ENCODE results near the gene TNNT2. TPM values are rescaled to one million over a fixed set of nuclear protein-coding genes. Genes with fewer than 3 reads are reported as not detected.

Gene TNNT2
- total and polyA plus RNA-seq, 2 of the 13 experiments (the other 11 are each of a cell fraction or from before 2014, with no cell fraction given) = 0.20 to 0.63 TPM

DNA sequence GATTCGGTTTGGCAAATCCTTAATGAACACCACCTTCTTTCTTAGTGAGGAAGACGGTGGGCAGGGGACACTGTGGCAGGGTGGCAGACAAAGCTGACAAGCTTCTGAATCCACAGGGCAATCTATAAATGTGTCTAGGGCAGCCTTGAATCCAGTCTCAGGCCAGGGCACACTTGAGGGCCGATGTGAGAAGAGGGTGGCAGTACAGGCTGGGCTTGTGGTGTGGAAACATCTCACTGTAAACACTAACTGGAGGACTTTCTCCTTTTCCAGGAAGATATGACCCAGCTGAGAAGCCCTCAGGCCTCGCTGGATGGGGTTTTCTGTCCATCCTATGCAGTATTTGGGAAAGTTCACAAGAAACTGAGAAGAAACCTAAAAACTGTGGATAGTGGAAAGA lies 47.7 kb downstream of the TNNT2 start (continued):
- TF ChIP-seq, protein P1, sequence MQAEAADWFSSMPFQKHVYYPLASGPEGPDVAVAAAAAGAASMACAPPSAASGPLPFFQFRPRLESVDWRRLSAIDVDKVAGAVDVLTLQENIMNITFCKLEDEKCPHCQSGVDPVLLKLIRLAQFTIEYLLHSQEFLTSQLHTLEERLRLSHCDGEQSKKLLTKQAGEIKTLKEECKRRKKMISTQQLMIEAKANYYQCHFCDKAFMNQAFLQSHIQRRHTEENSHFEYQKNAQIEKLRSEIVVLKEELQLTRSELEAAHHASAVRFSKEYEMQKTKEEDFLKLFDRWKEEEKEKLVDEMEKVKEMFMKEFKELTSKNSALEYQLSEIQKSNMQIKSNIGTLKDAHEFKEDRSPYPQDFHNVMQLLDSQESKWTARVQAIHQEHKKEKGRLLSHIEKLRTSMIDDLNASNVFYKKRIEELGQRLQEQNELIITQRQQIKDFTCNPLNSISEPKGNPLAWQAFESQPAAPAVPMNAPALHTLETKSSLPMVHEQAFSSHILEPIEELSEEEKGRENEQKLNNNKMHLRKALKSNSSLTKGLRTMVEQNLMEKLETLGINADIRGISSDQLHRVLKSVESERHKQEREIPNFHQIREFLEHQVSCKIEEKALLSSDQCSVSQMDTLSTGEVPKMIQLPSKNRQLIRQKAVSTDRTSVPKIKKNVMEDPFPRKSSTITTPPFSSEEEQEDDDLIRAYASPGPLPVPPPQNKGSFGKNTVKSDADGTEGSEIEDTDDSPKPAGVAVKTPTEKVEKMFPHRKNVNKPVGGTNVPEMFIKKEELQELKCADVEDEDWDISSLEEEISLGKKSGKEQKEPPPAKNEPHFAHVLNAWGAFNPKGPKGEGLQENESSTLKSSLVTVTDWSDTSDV (CRISPR knock-in tag; IDR thresholded peaks at IDR 0.05) = no peak
- TF ChIP-seq PITX1 (CRISPR knock-in tag; IDR thresholded peaks at IDR 0.05) (no peak), SYNCRIP (IDR thresholded peaks at IDR 0.05; ENCODE audit: insufficient read depth, low read depth, low read length) (no peak)

DNA sequence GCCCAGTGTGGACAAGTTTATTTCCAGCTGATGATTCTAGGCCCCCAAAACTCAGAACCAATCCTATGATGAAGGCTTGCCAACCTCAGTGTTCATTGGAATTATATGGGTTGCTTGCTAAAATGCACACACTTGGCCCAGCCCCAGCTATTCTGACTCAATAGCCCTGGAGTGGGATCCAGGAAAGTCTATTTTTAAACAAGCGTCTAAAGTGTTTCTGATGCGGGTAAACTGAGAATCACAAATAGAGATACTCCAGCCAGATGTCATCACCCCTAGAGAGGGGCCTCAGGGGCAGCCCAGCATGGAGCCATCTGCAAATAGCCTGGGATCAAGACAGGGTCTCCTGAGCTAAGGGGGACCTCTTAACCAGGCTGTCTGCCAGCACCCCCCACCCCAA lies 48.2 kb downstream of the TNNT2 start:
- no peak for FAIRE-seq
- no peak for DNase-seq (ENCODE audit: low spot score)
- BruUV-seq (replicated peaks) = no TSS peak
- H3K27me3 ChIP-seq (ENCODE audit: control insufficient read depth in 1 of 2, insufficient read depth in 2 of 2, low read length in 2 of 2) = peaks cover 0 to 5% of the 10 kb centered on the region in 2 experiments; a peak in 2 of 5 replicates
- H3K79me2 ChIP-seq (ENCODE audit: insufficient read depth, low read length) = no peaks in the 10 kb centered on the region
- H3K27ac ChIP-seq (ENCODE audit: extremely low read length, insufficient read depth, low read length) = no peak overlapping the region
- intact Hi-C loops (cut with micrococcal nuclease; ENCODE audit: unreplicated experiment) = no loop called here
- H3K9me3 ChIP-seq (ENCODE audit: low read length) = no peaks in the 10 kb centered on the region
- H3K4me3 ChIP-seq (replicated peaks in 1 of 3; ENCODE audit: insufficient read depth in 1 of 3, low read depth in 2 of 3, low read length in 3 of 3) = no peak overlapping the region
- no peaks in the 10 kb centered on the region for H4K20me1 ChIP-seq (ENCODE audit: insufficient read depth, low read length)
- H3K4me1 ChIP-seq (ENCODE audit: insufficient read depth, low read length) = no peaks in the 10 kb centered on the region
- in situ Hi-C loops (cut with HindIII; ENCODE audit: extremely low pct_ligation_motif_present, low pct_unique_long_range_greater_than_20kb) = no loop called here
- ATAC-seq = no peak
- H2AFZ ChIP-seq (ENCODE audit: low read length) = no peak overlapping the region
- no peaks in the 10 kb centered on the region for H3K36me3 ChIP-seq (replicated peaks in 1 of 2; ENCODE audit: control insufficient read depth in 1 of 2, insufficient read depth in 2 of 2, low read length in 2 of 2)
- ChIA-PET CTCF (ENCODE audit: low intra/inter-chr PET ratio, low total read pairs) (no interaction called here), POLR2A (no interaction called here)
- TF ChIP-seq ZNF326 (CRISPR knock-in tag; IDR thresholded peaks at IDR 0.05; ENCODE audit: borderline replicate concordance) (no peak), FOXA3 (CRISPR knock-in tag; IDR thresholded peaks at IDR 0.05) (no peak), KDM1A (CRISPR knock-in tag; IDR thresholded peaks at IDR 0.05) (no peak), ZNF83 (CRISPR knock-in tag; IDR thresholded peaks at IDR 0.05; ENCODE audit: borderline replicate concordance) (no peak), ZNF614 (CRISPR knock-in tag; IDR thresholded peaks at IDR 0.05; ENCODE audit: borderline replicate concordance) (no peak), ZNF670 (CRISPR knock-in tag; IDR thresholded peaks at IDR 0.05; ENCODE audit: borderline replicate concordance) (no peak), MIER2 (CRISPR knock-in tag; IDR thresholded peaks at IDR 0.05) (no peak), MEIS1 (CRISPR knock-in tag; IDR thresholded peaks at IDR 0.05; ENCODE audit: borderline replicate concordance) (no peak), CBX5 (CRISPR knock-in tag; IDR thresholded peaks at IDR 0.05; ENCODE audit: borderline replicate concordance) (no peak), PCBP2 (optimal IDR thresholded peaks at IDR 0.05; ENCODE audit: low read depth, low read length, poor library complexity, severe bottlenecking) (no peak), AKAP8 (CRISPR knock-in tag; IDR thresholded peaks at IDR 0.05) (no peak)
- TF ChIP-seq, protein P2, sequence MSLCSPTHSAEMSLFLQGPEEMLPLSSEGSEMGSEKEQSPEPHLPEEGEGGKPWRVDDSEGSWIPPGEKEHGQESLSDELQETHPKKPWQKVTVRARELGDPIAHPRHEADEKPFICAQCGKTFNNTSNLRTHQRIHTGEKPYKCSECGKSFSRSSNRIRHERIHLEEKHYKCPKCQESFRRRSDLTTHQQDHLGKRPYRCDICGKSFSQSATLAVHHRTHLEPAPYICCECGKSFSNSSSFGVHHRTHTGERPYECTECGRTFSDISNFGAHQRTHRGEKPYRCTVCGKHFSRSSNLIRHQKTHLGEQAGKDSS (CRISPR knock-in tag; IDR thresholded peaks at IDR 0.05; ENCODE audit: borderline replicate concordance, low read depth) = no peak
- TF ChIP-seq, protein P3, sequence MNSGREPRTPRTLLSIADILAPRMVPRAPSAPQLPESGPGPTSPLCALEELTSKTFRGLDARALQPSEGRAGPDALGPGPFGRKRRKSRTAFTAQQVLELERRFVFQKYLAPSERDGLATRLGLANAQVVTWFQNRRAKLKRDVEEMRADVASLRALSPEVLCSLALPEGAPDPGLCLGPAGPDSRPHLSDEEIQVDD (CRISPR knock-in tag; IDR thresholded peaks at IDR 0.05; ENCODE audit: borderline replicate concordance) = no peak
- 74% methylated on average over 2 of the region's 2 CpGs for WGBS (ENCODE audit: low lambda C conversion rate)
- H3K9ac ChIP-seq (ENCODE audit: insufficient read depth, low read depth, low read length) = no peak overlapping the region
- no peak overlapping the region for H3K4me2 ChIP-seq (ENCODE audit: low read depth, low read length)
